GM19043 (cell line): ENCODE measurements around the gene SYNGAP1.
"Not testable (repeated sequence)": the region's sequence is repeated elsewhere in the genome, so short reads cannot be mapped to it uniquely, and the experiment has no call there.

Experiments
- ATAC-seq: cut with Tn5 transposase; IDR thresholded peaks from one replicate; pipeline ENCODE4 v1.9.1; 2021; ENCODE audit warnings: low read depth; ENCODE audit not compliant: unreplicated experiment

Gene SYNGAP1

GRCh38 chr6:33419580-33420490 is at the start of gene SYNGAP1:
SYNGAP1 (plus strand) TSS chr6:33420065; CDS start chr6:33420265, 200 bp downstream.
- no peak for ATAC-seq

- ATAC-seq, result not testable (repeated sequence)
Observed at GRCh38 chr6:33371901-33372300, 48.0 kb upstream of the SYNGAP1 start.

GRCh38 chr6:33372526-33373123 is 47.2 kb upstream of the SYNGAP1 start:
- no peak for ATAC-seq

- no peak for ATAC-seq
Observed at GRCh38 chr6:33373960-33374910, 45.6 kb upstream of the SYNGAP1 start.

GRCh38 chr6:33375143-33375671 is 44.7 kb upstream of the SYNGAP1 start:
- ATAC-seq, result no peak

GRCh38 chr6:33377171-33377570 is 42.7 kb upstream of the SYNGAP1 start:
- no peak for ATAC-seq

- not testable (repeated sequence) for ATAC-seq
Observed at GRCh38 chr6:33379184-33379583, 40.7 kb upstream of the SYNGAP1 start.

GRCh38 chr6:33380272-33380981 is 39.4 kb upstream of the SYNGAP1 start:
- ATAC-seq, result no peak

GRCh38 chr6:33383427-33384185 is 36.3 kb upstream of the SYNGAP1 start:
- ATAC-seq, result no peak

GRCh38 chr6:33384581-33385020 is 35.3 kb upstream of the SYNGAP1 start:
- no peak for ATAC-seq

- no peak for ATAC-seq
Observed at GRCh38 chr6:33390173-33390572, 29.7 kb upstream of the SYNGAP1 start.

GRCh38 chr6:33390767-33391277 is 29.0 kb upstream of the SYNGAP1 start:
- ATAC-seq, result no peak

GRCh38 chr6:33391278-33391921 is 28.5 kb upstream of the SYNGAP1 start, which contains the start of gene KIFC1:
KIFC1 (plus strand) TSS chr6:33391823; CDS start chr6:33391986, 163 bp downstream.
- peak; percentile 91 for ATAC-seq

GRCh38 chr6:33391922-33392594 is 27.8 kb upstream of the SYNGAP1 start:
- ATAC-seq, result no peak

GRCh38 chr6:33392595-33392948 is 27.3 kb upstream of the SYNGAP1 start:
- no peak for ATAC-seq

- ATAC-seq, result no peak
Observed at GRCh38 chr6:33392979-33393378, 26.9 kb upstream of the SYNGAP1 start.

- no peak for ATAC-seq
Observed at GRCh38 chr6:33397541-33397940, 22.3 kb upstream of the SYNGAP1 start.

- ATAC-seq, result not testable (repeated sequence)
Observed at GRCh38 chr6:33398601-33399000, 21.3 kb upstream of the SYNGAP1 start.
